Hepatocyte (in vitro differentiated cells): Measurements from ENCODE around the gene FBXO48.

ENCODE experiments used
- EZH2 ChIP-seq: fragments of 200-600 bp; sonication (generic); IDR thresholded peaks from 2 replicates; pipeline ENCODE4 v1.6.1; 2016; ENCODE audit warnings: antibody characterized with exemption, mild to moderate bottlenecking, borderline replicate concordance
- EZH2phosphoT487 ChIP-seq: fragments of 200-600 bp; sonication (generic); IDR thresholded peaks from one replicate; pipeline ENCODE4 v1.6.1; 2018; ENCODE audit warnings: antibody characterized with exemption, mild to moderate bottlenecking, low read depth, moderate library complexity; ENCODE audit not compliant: unreplicated experiment, severe bottlenecking
- TF ChIP-seq, protein P1 (sequence below): fragments of 200-600 bp; sonication (generic); IDR thresholded peaks from 2 replicates; pipeline ENCODE4 v1.5.1; 2016; ENCODE audit warnings: antibody characterized with exemption, mild to moderate bottlenecking; ENCODE audit not compliant: poor library complexity

DNA sequence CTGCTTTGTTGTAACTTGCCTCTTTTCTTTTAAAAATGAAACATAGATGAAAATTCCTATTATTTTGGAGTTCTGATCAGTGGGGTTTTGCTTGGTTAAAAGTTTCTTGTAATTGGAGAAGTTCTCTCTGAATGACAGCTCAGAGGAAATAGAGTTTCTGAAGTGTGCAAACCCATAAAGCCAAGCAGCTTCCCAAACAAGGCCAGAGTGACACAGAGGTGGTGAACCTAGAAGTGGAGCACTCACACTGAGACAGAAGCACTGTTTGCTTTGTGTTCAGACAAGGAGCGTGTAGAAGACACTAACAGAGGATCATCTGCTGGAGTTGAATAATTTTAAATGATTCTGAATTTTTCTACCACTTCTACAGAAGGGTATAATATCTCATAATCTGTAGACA, 49.2 kb downstream of the FBXO48 start:
- TF ChIP-seq EZH2, result no peak
- TF ChIP-seq, protein P1, sequence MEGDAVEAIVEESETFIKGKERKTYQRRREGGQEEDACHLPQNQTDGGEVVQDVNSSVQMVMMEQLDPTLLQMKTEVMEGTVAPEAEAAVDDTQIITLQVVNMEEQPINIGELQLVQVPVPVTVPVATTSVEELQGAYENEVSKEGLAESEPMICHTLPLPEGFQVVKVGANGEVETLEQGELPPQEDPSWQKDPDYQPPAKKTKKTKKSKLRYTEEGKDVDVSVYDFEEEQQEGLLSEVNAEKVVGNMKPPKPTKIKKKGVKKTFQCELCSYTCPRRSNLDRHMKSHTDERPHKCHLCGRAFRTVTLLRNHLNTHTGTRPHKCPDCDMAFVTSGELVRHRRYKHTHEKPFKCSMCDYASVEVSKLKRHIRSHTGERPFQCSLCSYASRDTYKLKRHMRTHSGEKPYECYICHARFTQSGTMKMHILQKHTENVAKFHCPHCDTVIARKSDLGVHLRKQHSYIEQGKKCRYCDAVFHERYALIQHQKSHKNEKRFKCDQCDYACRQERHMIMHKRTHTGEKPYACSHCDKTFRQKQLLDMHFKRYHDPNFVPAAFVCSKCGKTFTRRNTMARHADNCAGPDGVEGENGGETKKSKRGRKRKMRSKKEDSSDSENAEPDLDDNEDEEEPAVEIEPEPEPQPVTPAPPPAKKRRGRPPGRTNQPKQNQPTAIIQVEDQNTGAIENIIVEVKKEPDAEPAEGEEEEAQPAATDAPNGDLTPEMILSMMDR, result no peak
- TF ChIP-seq EZH2phosphoT487, result no peak
